OCI-LY3 (cell line): ENCODE data around the gene EXD2.

Experiments used
- EZH2phosphoT487 ChIP-seq: fragments of 200-600 bp; shearing (Covaris generic); IDR thresholded peaks from 2 replicates; pipeline ENCODE4 v1.6.1; 2018; ENCODE audit warnings: antibody characterized with exemption, mixed run types, low read depth
- TF ChIP-seq, protein P1 (sequence below): fragments of 200-600, 300-600 bp; sonication (generic); IDR thresholded peaks from 2 replicates; pipeline ENCODE4 v1.5.1; 2014; ENCODE audit warnings: antibody characterized with exemption, low read length, low read depth

DNA sequence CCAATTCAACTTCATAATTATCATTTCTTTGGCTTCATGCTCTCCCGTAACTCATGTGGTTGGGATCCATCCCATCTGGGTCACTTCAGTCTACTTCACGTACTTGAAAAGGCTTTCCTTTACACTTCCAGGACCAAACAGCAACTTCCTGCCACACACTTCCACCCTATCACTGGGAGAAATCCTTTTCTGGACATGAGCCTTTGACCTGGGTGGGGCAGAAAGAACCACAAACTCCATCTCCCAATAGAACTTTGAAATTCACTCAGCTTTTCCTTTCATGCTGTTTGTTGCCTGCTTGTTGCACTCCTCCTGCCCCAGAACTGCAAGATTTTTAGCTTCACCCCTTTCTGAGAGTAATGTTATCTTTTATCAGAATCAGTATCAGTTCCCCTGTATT is 50.3 kb downstream of the EXD2 start:
- TF ChIP-seq EZH2phosphoT487: no peak
- TF ChIP-seq, protein P1, sequence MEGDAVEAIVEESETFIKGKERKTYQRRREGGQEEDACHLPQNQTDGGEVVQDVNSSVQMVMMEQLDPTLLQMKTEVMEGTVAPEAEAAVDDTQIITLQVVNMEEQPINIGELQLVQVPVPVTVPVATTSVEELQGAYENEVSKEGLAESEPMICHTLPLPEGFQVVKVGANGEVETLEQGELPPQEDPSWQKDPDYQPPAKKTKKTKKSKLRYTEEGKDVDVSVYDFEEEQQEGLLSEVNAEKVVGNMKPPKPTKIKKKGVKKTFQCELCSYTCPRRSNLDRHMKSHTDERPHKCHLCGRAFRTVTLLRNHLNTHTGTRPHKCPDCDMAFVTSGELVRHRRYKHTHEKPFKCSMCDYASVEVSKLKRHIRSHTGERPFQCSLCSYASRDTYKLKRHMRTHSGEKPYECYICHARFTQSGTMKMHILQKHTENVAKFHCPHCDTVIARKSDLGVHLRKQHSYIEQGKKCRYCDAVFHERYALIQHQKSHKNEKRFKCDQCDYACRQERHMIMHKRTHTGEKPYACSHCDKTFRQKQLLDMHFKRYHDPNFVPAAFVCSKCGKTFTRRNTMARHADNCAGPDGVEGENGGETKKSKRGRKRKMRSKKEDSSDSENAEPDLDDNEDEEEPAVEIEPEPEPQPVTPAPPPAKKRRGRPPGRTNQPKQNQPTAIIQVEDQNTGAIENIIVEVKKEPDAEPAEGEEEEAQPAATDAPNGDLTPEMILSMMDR: no peak
